ENCODE results near the gene ZNF26.

DNA sequence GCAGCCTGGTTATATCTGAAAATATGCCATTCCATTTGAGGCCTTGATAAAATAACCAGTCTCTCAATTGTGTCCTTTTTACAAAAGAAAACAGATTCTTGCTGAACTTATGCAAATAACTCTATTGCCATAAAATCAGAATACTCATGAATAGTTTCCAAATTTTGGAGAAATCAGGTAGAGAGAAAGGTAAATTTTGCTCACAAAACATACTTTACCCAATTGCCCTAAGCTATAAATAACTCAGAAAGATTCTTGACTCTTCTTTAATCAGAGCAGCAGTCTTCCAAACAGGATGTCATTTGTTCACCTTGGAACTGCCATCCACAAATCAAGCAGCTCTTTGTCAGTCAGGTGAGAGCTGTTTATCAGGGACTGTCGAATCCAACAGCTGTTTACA lies 12.6 kb downstream of the ZNF26 start:
- no peak for TF ChIP-seq POLR2AphosphoS5 (IDR thresholded peaks at IDR 0.05; ENCODE audit: borderline replicate concordance, low read depth, low read length)
- no peak for TF ChIP-seq EZH2 (IDR thresholded peaks at IDR 0.05)
- no peak for TF ChIP-seq FOXP2 (optimal IDR thresholded peaks at IDR 0.05; ENCODE audit: control extremely low read depth, extremely low read length, insufficient read depth)

Data from SK-N-MC (cell line).